H1 (cell line): ENCODE data around the gene KCNC4. TPM values are rescaled to one million over a fixed set of nuclear protein-coding genes. Genes with fewer than 3 reads are reported as not detected.

ENCODE experiments used
- CTCF ChIA-PET: fragments of 300-600 bp; sonication (Branson Sonifier 250); formaldehyde crosslinking; loops from one replicate; lab custom pipeline; 2021; ENCODE audit not compliant: partially characterized antibody; lab: Charles Lee
- POLR2A ChIA-PET: fragments of 300-600 bp; sonication (Branson Sonifier 250); formaldehyde crosslinking; loops from one replicate; lab custom pipeline; 2021; ENCODE audit warnings: inconsistent platforms; ENCODE audit not compliant: partially characterized antibody; lab: Charles Lee
- DNase-seq, 2 experiments: peaks; one replicate each; pipeline versions ENCODE4 v3.0.0 to v3.0.0-alpha.2; 2010 to 2022; ENCODE audit warnings: low spot score in 2 of 2, low read depth in 1 of 2, mixed read lengths in 1 of 2
- FAIRE-seq: peaks from 2 replicates; lab custom pipeline; 2011; peaks lifted over from hg19 to GRCh38; lab: Jason Lieb, UNC
- H2AFZ ChIP-seq: 2 replicates; pipeline ENCODE4 v1.8.1; 2012; ENCODE audit warnings: low read length, inconsistent platforms
- H2AK5ac ChIP-seq: 2 replicates; pipeline ENCODE4 v1.6.1; 2013; ENCODE audit warnings: low read depth, low read length
- H2BK120ac ChIP-seq: replicated peaks from 2 replicates; pipeline ENCODE3; 2013; ENCODE audit warnings: low read depth, low read length, inconsistent platforms
- H2BK12ac ChIP-seq: 2 replicates; pipeline ENCODE4 v1.6.1; 2013; ENCODE audit warnings: low read depth, low read length
- H2BK15ac ChIP-seq: 2 replicates; pipeline ENCODE4 v1.6.1; 2013; ENCODE audit warnings: low read length
- H2BK20ac ChIP-seq: 2 replicates; pipeline ENCODE4 v1.6.1; 2013; ENCODE audit warnings: low read length
- H2BK5ac ChIP-seq: 2 replicates; pipeline ENCODE4 v1.6.1; 2013; ENCODE audit warnings: low read depth, low read length
- H3K14ac ChIP-seq: 2 replicates; pipeline ENCODE4 v1.6.1; 2013; ENCODE audit warnings: inconsistent platforms; ENCODE audit not compliant: insufficient read length
- H3K18ac ChIP-seq: 2 replicates; pipeline ENCODE4 v1.6.1; 2013; ENCODE audit warnings: low read length; ENCODE audit errors: extremely low read depth
- H3K23ac ChIP-seq: 2 replicates; pipeline ENCODE4 v1.6.1; 2013; ENCODE audit warnings: inconsistent platforms; ENCODE audit not compliant: insufficient read length
- H3K23me2 ChIP-seq: 2 replicates; pipeline ENCODE4 v1.6.1; 2013; ENCODE audit warnings: low read depth, low read length
- H3K27ac ChIP-seq: 2 replicates; pipeline ENCODE4 v1.6.1; 2011; ENCODE audit warnings: low read depth, low read length, inconsistent platforms
- H3K27me3 ChIP-seq, 4 experiments: replicated peaks in 1 of 4; 1 replicate in 1 of 4; 2 replicates in 3 of 4; pipeline versions ENCODE4 v1.6.1 to v1.8.1; 2011 to 2013; ENCODE audit warnings: low read length in 3 of 4, mild to moderate bottlenecking in 3 of 4, inconsistent platforms in 2 of 4, mixed read lengths in 2 of 4, moderate library complexity in 1 of 4; ENCODE audit not compliant: control insufficient read depth in 3 of 4, insufficient read depth in 3 of 4; ENCODE audit errors: extremely low read depth in 1 of 4
- H3K36me3 ChIP-seq, 4 experiments: 2 replicates each; pipeline versions ENCODE4 v1.6.1 to v1.8.1; 2011 to 2013; ENCODE audit warnings: mild to moderate bottlenecking in 4 of 4, low read length in 3 of 4, moderate library complexity in 2 of 4, control low read depth in 1 of 4, inconsistent platforms in 1 of 4; ENCODE audit not compliant: insufficient read depth in 4 of 4, control insufficient read depth in 2 of 4
- H3K4ac ChIP-seq: replicated peaks from 2 replicates; pipeline ENCODE3; 2013; ENCODE audit warnings: low read length, low read depth, mixed read lengths, inconsistent platforms; ENCODE audit not compliant: insufficient read length
- H3K4me1 ChIP-seq, 4 experiments: replicated peaks in 1 of 4; 1 replicate in 1 of 4; 2 replicates in 3 of 4; pipeline versions ENCODE4 v1.6.1 to v1.8.1; 2011 to 2013; ENCODE audit warnings: low read length in 3 of 4, inconsistent platforms in 2 of 4, mixed read lengths in 1 of 4; ENCODE audit not compliant: insufficient read depth in 4 of 4, control insufficient read depth in 3 of 4
- H3K4me2 ChIP-seq, 2 experiments: 2 replicates each; pipeline versions ENCODE4 v1.6.1 to v1.8.1; 2011 to 2013; ENCODE audit warnings: low read depth in 2 of 2, low read length in 2 of 2, control low read depth in 1 of 2, inconsistent platforms in 1 of 2, mild to moderate bottlenecking in 1 of 2; ENCODE audit not compliant: insufficient read depth in 1 of 2
- H3K4me3 ChIP-seq, 4 experiments: fragments of 200-600, 300-600 bp in 1 of 4; sonication (generic), shearing (Covaris generic), sonication (Bioruptor Twin) in 1 of 4; 2 replicates each; pipeline versions ENCODE4 v1.5.1 to v1.8.1; 2011 to 2016; ENCODE audit warnings: low read length in 4 of 4, low read depth in 3 of 4, control low read depth in 2 of 4, inconsistent platforms in 2 of 4, mild to moderate bottlenecking in 2 of 4, mixed read lengths in 1 of 4, moderate library complexity in 1 of 4; ENCODE audit not compliant: insufficient read depth in 2 of 4; ENCODE audit errors: extremely low read depth in 1 of 4
- H3K56ac ChIP-seq: replicated peaks from 2 replicates; pipeline ENCODE3; 2013; ENCODE audit warnings: low read depth, mild to moderate bottlenecking, mixed read lengths, low read length, inconsistent platforms; ENCODE audit not compliant: insufficient read length
- H3K79me1 ChIP-seq: 2 replicates; pipeline ENCODE4 v1.6.1; 2013; ENCODE audit warnings: low read depth, low read length, control low read depth
- H3K79me2 ChIP-seq, 2 experiments: 2 replicates each; pipeline versions ENCODE4 v1.6.1 to v1.8.1; 2012 to 2013; ENCODE audit warnings: low read length in 2 of 2, mild to moderate bottlenecking in 2 of 2, inconsistent platforms in 1 of 2; ENCODE audit not compliant: insufficient read depth in 2 of 2, control insufficient read depth in 1 of 2
- H3K9ac ChIP-seq, 4 experiments: replicated peaks in 1 of 4; 1 replicate in 1 of 4; 2 replicates in 3 of 4; pipeline versions ENCODE4 v1.6.1 to v1.8.1; 2011 to 2013; ENCODE audit warnings: low read depth in 3 of 4, low read length in 3 of 4, control low read depth in 2 of 4, mild to moderate bottlenecking in 2 of 4, moderate library complexity in 2 of 4, inconsistent platforms in 1 of 4; ENCODE audit errors: extremely low read depth in 1 of 4
- H3K9me3 ChIP-seq, 2 experiments: 2 replicates each; pipeline versions ENCODE4 v1.6.1 to v1.8.1; 2012 to 2013; ENCODE audit warnings: mild to moderate bottlenecking in 2 of 2, moderate library complexity in 2 of 2, control low read depth in 1 of 2, inconsistent platforms in 1 of 2, low read depth in 1 of 2, low read length in 1 of 2, mixed read lengths in 1 of 2; ENCODE audit not compliant: insufficient read depth in 2 of 2
- H4K20me1 ChIP-seq, 2 experiments: replicated peaks in 1 of 2; 2 replicates each; pipeline versions ENCODE3 to v1.8.1; 2011 to 2013; ENCODE audit warnings: inconsistent platforms in 2 of 2, low read length in 2 of 2, mild to moderate bottlenecking in 1 of 2; ENCODE audit not compliant: insufficient read depth in 2 of 2, control insufficient read depth in 1 of 2
- H4K5ac ChIP-seq: 2 replicates; pipeline ENCODE4 v1.6.1; 2013; ENCODE audit warnings: low read length, low read depth, mixed read lengths, inconsistent platforms; ENCODE audit not compliant: insufficient read length
- H4K8ac ChIP-seq: 2 replicates; pipeline ENCODE4 v1.8.0; 2013; ENCODE audit warnings: mild to moderate bottlenecking, moderate library complexity, low read length, inconsistent platforms; ENCODE audit not compliant: insufficient read depth; ENCODE audit errors: extremely low read depth
- H4K91ac ChIP-seq: replicated peaks from 2 replicates; pipeline ENCODE3; 2013; ENCODE audit warnings: low read length, mixed read lengths, inconsistent platforms; ENCODE audit not compliant: insufficient read length
- POU5F1 ChIP-seq: IDR thresholded peaks from 2 replicates; pipeline ENCODE4 v1.6.1; 2011; ENCODE audit warnings: low read depth, mild to moderate bottlenecking, low read length, moderate library complexity
- RNF2 ChIP-seq: fragments of 200-900, 300-1000 bp; sonication (generic); IDR thresholded peaks from 2 replicates; pipeline ENCODE4 v1.7.1; 2016; ENCODE audit warnings: borderline replicate concordance, low read depth, mild to moderate bottlenecking, antibody characterized with exemption, low read length; ENCODE audit not compliant: poor library complexity, severe bottlenecking; ENCODE audit errors: missing control alignments
- WGBS, 2 experiments: shearing (Covaris generic) in 1 of 2; methylation state at CpG; one replicate each; pipeline versions ENCODE4 v1.1.6 to v1.1.7; 2013 to 2015; ENCODE audit warnings: low lambda C conversion rate in 2 of 2, mixed read lengths in 2 of 2, inconsistent platforms in 1 of 2, low coverage in 1 of 2, missing lambda C conversion rate in 1 of 2; ENCODE audit not compliant: insufficient replicate concordance in 2 of 2, insufficient coverage in 1 of 2, insufficient read length in 1 of 2; ENCODE audit errors: extremely low coverage in 1 of 2, missing lambda C conversion rate in 1 of 2; 5-methylcytosine and 5-hydroxymethylcytosine counted together
- polyA plus RNA-seq, 7 experiments: library from polyadenylated mRNA; depleted of rRNA in 3 of 7; stranded (reverse) in 5 of 7; unstranded in 2 of 7; fragments of >200 nt in 5 of 7; fragments of 200-250 nt in 2 of 7; gene quantifications; 1 replicate in 5 of 7; 2 replicates in 1 of 7; 4 replicates in 1 of 7; pipeline versions ENCODE4 v1.2.1 to v1.2.3, GENCODE V29; 2011 to 2013; ENCODE audit warnings: missing spikeins in 2 of 7, mixed read lengths in 2 of 7
- total RNA-seq: library from RNA; stranded (reverse); fragmentation: NEBNext Ultra II Directional; extraction: Animal tissue kit (Norgen Biotek cat#: 25700); gene quantifications from 2 replicates; pipeline ENCODE4 v1.2.1, GENCODE V29; 2021
- TF ChIP-seq, protein P1 (sequence below): IDR thresholded peaks from 2 replicates; pipeline ENCODE4 v1.6.1; 2011; ENCODE audit warnings: low read length, improper control_type of control experiment

Gene KCNC4
- total and polyA plus RNA-seq, 2 of the 8 experiments (the other 6 are each of a cell fraction or from before 2014, with no cell fraction given) = 8.1 to 11.2 TPM

DNA sequence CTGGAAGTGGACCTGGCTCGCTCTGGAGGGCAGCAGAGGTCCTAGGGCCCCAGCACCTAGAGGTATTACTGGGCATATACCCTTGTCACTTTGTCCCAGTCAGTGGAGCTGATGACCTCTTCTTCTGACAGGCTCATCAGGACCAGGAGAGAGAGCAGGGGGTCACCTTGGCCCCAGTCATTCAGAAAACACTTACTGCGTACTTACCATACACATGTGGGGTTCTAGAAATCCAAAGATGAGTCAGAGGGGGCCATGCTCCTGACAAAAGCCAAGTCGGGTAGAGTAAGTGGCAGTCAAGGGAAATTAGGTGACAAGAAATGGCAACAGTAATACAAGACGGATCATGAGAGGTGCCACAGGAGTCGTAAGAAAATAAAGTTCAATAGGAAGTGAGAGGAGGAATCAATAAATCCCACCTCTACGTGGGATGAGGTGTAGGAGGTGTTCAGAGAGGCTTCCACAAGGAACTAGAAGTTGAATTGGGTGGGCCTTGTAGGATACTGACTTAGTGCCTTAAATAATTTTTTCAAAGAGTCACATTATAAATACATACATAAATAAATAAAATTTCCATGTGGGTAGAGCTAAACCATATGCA is 6.8 kb downstream of the KCNC4 start:
- Histone ChIP-seq H2BK15ac (no peak overlapping the region), H3K9me3 (no peaks in the 10 kb centered on the region), H3K36me3 (no peaks in the 10 kb centered on the region), H4K8ac (no peak overlapping the region), H2AFZ (no peak overlapping the region), H3K4ac (no peak overlapping the region), H3K9ac (no peak overlapping the region), H3K79me1 (no peaks in the 10 kb centered on the region; the same call in 1 of the 2 replicates), H4K20me1 (peaks cover 0 to 19% of the 10 kb centered on the region in 2 experiments), H3K27me3 (peaks cover 0 to 9% (median 8%) of the 10 kb centered on the region in 4 experiments; a peak in 5 of 7 replicates), H3K14ac (no peak overlapping the region), H3K4me3 (no peak overlapping the region), H4K5ac (no peak overlapping the region), H2AK5ac (no peak overlapping the region), H3K18ac (no peak overlapping the region), H3K56ac (no peak overlapping the region), H3K79me2 (no peaks in the 10 kb centered on the region), H3K23ac (no peak overlapping the region), H4K91ac (no peak overlapping the region), H2BK5ac (no peak overlapping the region), H2BK120ac (no peak overlapping the region), H3K23me2 (peaks cover 3% of the 10 kb centered on the region; the same call in 1 of the 2 replicates), H2BK12ac (no peak overlapping the region), H3K4me1 (peaks cover 0 to 16% (median 12%) of the 10 kb centered on the region in 4 experiments; a peak in 6 of 7 replicates), H2BK20ac (no peak overlapping the region), H3K4me2 (no peak overlapping the region), H3K27ac (no peak overlapping the region)
- WGBS, 2 experiments = 92% methylated on average over 6 of the region's 6 CpGs; no CpG with 5 or more reads in 1 of the 2 experiments
- TF ChIP-seq RNF2 (no peak), POU5F1 (no peak)
- TF ChIP-seq, protein P1, sequence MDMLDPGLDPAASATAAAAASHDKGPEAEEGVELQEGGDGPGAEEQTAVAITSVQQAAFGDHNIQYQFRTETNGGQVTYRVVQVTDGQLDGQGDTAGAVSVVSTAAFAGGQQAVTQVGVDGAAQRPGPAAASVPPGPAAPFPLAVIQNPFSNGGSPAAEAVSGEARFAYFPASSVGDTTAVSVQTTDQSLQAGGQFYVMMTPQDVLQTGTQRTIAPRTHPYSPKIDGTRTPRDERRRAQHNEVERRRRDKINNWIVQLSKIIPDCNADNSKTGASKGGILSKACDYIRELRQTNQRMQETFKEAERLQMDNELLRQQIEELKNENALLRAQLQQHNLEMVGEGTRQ = no peak
- POLR2A ChIA-PET = interaction anchor here (1.0 kb wide), 1 partner anchor 27 kb away, joined by 3 read pairs; no protein-coding TSS in a partner anchor
- DNase-seq (no peak), FAIRE-seq (no peak)
- CTCF ChIA-PET = interaction anchor here (1.0 to 19.1 kb wide), 7 partner anchors 9 to 279 kb away, joined by 3 to 1001 read pairs (median 5); no protein-coding TSS in a partner anchor
